ENCODE measurements around the gene THYN1.
A peak's percentile ranks its signal among the peaks of the same experiment; 100 is the strongest.

Gene THYN1

GRCh38 chr11:134207538-134208239, 45.5 kb downstream of the THYN1 start:
- DNase-seq = peak in 1 of 2 experiments; percentile 9

GRCh38 chr11:134206185-134206584, 47.0 kb downstream of the THYN1 start:
- no peak for DNase-seq

GRCh38 chr11:134205729-134206128, 47.4 kb downstream of the THYN1 start:
- DNase-seq = no peak

GRCh38 chr11:134202661-134203060, 50.5 kb downstream of the THYN1 start:
- peak in 1 of 2 experiments; percentile 17 for DNase-seq

- no peak for DNase-seq
Measured at GRCh38 chr11:134200688-134201087, 52.5 kb downstream of the THYN1 start.

- no peak for DNase-seq
Measured at GRCh38 chr11:134199531-134199930, 53.6 kb downstream of the THYN1 start.

Measured in NCI-H524 (cell line).